Measurements from ENCODE around the gene ATP5F1C. TPM values are rescaled to one million over a fixed set of nuclear protein-coding genes. Genes with fewer than 3 reads are reported as not detected.
"Not testable (repeated sequence)": the region's sequence is repeated elsewhere in the genome, so short reads cannot be mapped to it uniquely, and the experiment has no call there.

ATP5F1C gene
- total RNA-seq, 2 experiments from 2014 or later = 273 to 278 TPM

GRCh38 chr10:7804216-7804615 is 16.2 kb downstream of the ATP5F1C start:
- no peak overlapping the region for H3K4me3 Mint-ChIP-seq
- H3K36me3 Mint-ChIP-seq (ENCODE audit: low read depth) = peaks cover 61% of the 10 kb centered on the region
- POLR2A ChIA-PET = interaction anchor here (1.1 kb wide), 1 partner anchor 14 kb away, joined by 3 read pairs; the partner anchor contains the start of gene TAF3
- H3K4me1 Mint-ChIP-seq = no peaks in the 10 kb centered on the region
- CTCF ChIA-PET = no interaction called here
- DNase-seq = no peak
- no peak overlapping the region for H3K27ac Mint-ChIP-seq
- H3K27me3 Mint-ChIP-seq = no peaks in the 10 kb centered on the region
- H3K9me3 Mint-ChIP-seq = no peaks in the 10 kb centered on the region

- no peaks in the 10 kb centered on the region for H3K4me1 Mint-ChIP-seq
- ChIA-PET CTCF (no interaction called here), POLR2A (interaction anchor here (1.1 kb wide), 1 partner anchor 13 kb away, joined by 3 read pairs; the partner anchor contains the start of gene TAF3)
- no peaks in the 10 kb centered on the region for H3K9me3 Mint-ChIP-seq
- DNase-seq = no peak
- peaks cover 59% of the 10 kb centered on the region for H3K36me3 Mint-ChIP-seq (ENCODE audit: low read depth)
- no peak overlapping the region for H3K4me3 Mint-ChIP-seq
- no peaks in the 10 kb centered on the region for H3K27me3 Mint-ChIP-seq
- no peak overlapping the region for H3K27ac Mint-ChIP-seq
Measured at GRCh38 chr10:7804741-7805140, 16.8 kb downstream of the ATP5F1C start.

GRCh38 chr10:7808686-7809267 is 20.8 kb downstream of the ATP5F1C start:
- Mint-ChIP-seq H3K4me3 (no peak overlapping the region), H3K27ac (no peak overlapping the region), H3K27me3 (no peaks in the 10 kb centered on the region), H3K9me3 (no peaks in the 10 kb centered on the region), H3K4me1 (no peaks in the 10 kb centered on the region), H3K36me3 (ENCODE audit: low read depth) (peaks cover 30% of the 10 kb centered on the region)
- DNase-seq = no peak
- ChIA-PET CTCF (interaction anchor here (2.1 kb wide), 1 partner anchor 9 kb away, joined by 8 read pairs; the partner anchor contains the start of gene TAF3), POLR2A (interaction anchor here (1.2 to 2.6 kb wide), 3 partner anchors 10 to 19 kb away, joined by 3 to 17 read pairs (median 3); partner anchors contain the start of gene TAF3)

GRCh38 chr10:7810443-7810842 is 22.5 kb downstream of the ATP5F1C start:
- Mint-ChIP-seq H3K36me3 (ENCODE audit: low read depth) (peaks cover 16% of the 10 kb centered on the region), H3K4me1 (no peaks in the 10 kb centered on the region), H3K27ac (no peak overlapping the region), H3K9me3 (no peaks in the 10 kb centered on the region), H3K27me3 (no peaks in the 10 kb centered on the region), H3K4me3 (no peak overlapping the region)
- ChIA-PET POLR2A (interaction anchor here (1.5 to 2.6 kb wide), 3 partner anchors 8 to 23 kb away, joined by 3 to 17 read pairs (median 9); partner anchors contain the start of genes ATP5F1C, KIN and TAF3), CTCF (no interaction called here)
- DNase-seq = no peak

GRCh38 chr10:7811000-7811399 is 23.0 kb downstream of the ATP5F1C start:
- no peaks in the 10 kb centered on the region for H3K4me1 Mint-ChIP-seq
- CTCF ChIA-PET = no interaction called here
- no peak overlapping the region for H3K4me3 Mint-ChIP-seq

GRCh38 chr10:7811743-7812142 is 23.8 kb downstream of the ATP5F1C start:
- POLR2A ChIA-PET = interaction anchor here (2.3 kb wide), 1 partner anchor 24 kb away, joined by 9 read pairs; the partner anchor contains the start of genes ATP5F1C and KIN
- CTCF ChIA-PET, H3K4me3 Mint-ChIP-seq, H3K4me1 Mint-ChIP-seq, H3K9me3 Mint-ChIP-seq, DNase-seq, H3K27me3 Mint-ChIP-seq, H3K27ac Mint-ChIP-seq: not testable (repeated sequence)
- peaks cover 14% of the 10 kb centered on the region for H3K36me3 Mint-ChIP-seq (ENCODE audit: low read depth)

More at GRCh38 chr10:7811000-7811399, 23.0 kb downstream of the ATP5F1C start:
- Mint-ChIP-seq H3K27ac (no peak overlapping the region), H3K27me3 (no peaks in the 10 kb centered on the region), H3K9me3 (no peaks in the 10 kb centered on the region), H3K36me3 (ENCODE audit: low read depth) (peaks cover 16% of the 10 kb centered on the region)
- no peak for DNase-seq
- POLR2A ChIA-PET = interaction anchor here (2.3 kb wide), 1 partner anchor 23 kb away, joined by 9 read pairs; the partner anchor contains the start of genes ATP5F1C and KIN

- no peak overlapping the region for H3K27ac Mint-ChIP-seq
- H3K9me3 Mint-ChIP-seq = no peaks in the 10 kb centered on the region
- peaks cover 3% of the 10 kb centered on the region for H3K27me3 Mint-ChIP-seq
- H3K4me3 Mint-ChIP-seq = no peak overlapping the region
- ChIA-PET CTCF (no interaction called here), POLR2A (no interaction called here)
- H3K4me1 Mint-ChIP-seq = peaks cover 12% of the 10 kb centered on the region
- DNase-seq = no peak
- H3K36me3 Mint-ChIP-seq (ENCODE audit: low read depth) = peaks cover 6% of the 10 kb centered on the region
Measured at GRCh38 chr10:7813481-7813880, 25.5 kb downstream of the ATP5F1C start.

- Mint-ChIP-seq H3K36me3 (ENCODE audit: low read depth) (peaks cover 4% of the 10 kb centered on the region), H3K4me1 (peaks cover 30% of the 10 kb centered on the region), H3K9me3 (no peaks in the 10 kb centered on the region), H3K27me3 (peaks cover 3% of the 10 kb centered on the region), H3K27ac (no peak overlapping the region), H3K4me3 (peak overlapping the region; percentile 97)
- ChIA-PET POLR2A (interaction anchor here (0.9 to 5.0 kb wide), 10 partner anchors 8 to 515 kb away, joined by 3 to 86 read pairs (median 4); partner anchors contain the start of genes ATP5F1C and KIN), CTCF (interaction anchor here (1.3 to 2.2 kb wide), 5 partner anchors 9 to 292 kb away, joined by 3 to 12 read pairs (median 5); partner anchors contain the start of genes ATP5F1C and KIN)
- DNase-seq = no peak
Measured at GRCh38 chr10:7817576-7817975, 29.6 kb downstream of the ATP5F1C start.

- ChIA-PET POLR2A (interaction anchor here (0.7 to 5.0 kb wide), 11 partner anchors 9 to 515 kb away, joined by 3 to 86 read pairs (median 4); partner anchors contain the start of genes ATP5F1C and KIN), CTCF (interaction anchor here (1.3 to 2.2 kb wide), 4 partner anchors 9 to 292 kb away, joined by 3 to 12 read pairs (median 6); partner anchors contain the start of genes ATP5F1C and KIN)
- Mint-ChIP-seq H3K27me3 (peaks cover 3% of the 10 kb centered on the region), H3K4me1 (peaks cover 30% of the 10 kb centered on the region), H3K36me3 (ENCODE audit: low read depth) (peaks cover 4% of the 10 kb centered on the region), H3K4me3 (peak overlapping the region; percentile 97), H3K9me3 (no peaks in the 10 kb centered on the region), H3K27ac (peak overlapping the region; percentile 82)
- DNase-seq = no peak
Measured at GRCh38 chr10:7817984-7818294, 30.0 kb downstream of the ATP5F1C start.

- POLR2A ChIA-PET = interaction anchor here (0.7 to 5.0 kb wide), 11 partner anchors 9 to 514 kb away, joined by 3 to 86 read pairs (median 4); partner anchors contain the start of genes ATP5F1C and KIN
- Mint-ChIP-seq H3K4me1 (peaks cover 30% of the 10 kb centered on the region), H3K9me3 (no peaks in the 10 kb centered on the region), H3K4me3 (peak within 1 kb of the TSS; percentile 97), H3K36me3 (ENCODE audit: low read depth) (peaks cover 4% of the 10 kb centered on the region), H3K27me3 (peaks cover 3% of the 10 kb centered on the region), H3K27ac (peak within 1 kb of the TSS; percentile 82)
- DNase-seq = peak; percentile 94
- CTCF ChIA-PET = interaction anchor here (1.0 to 2.2 kb wide), 7 partner anchors 10 to 293 kb away, joined by 3 to 12 read pairs (median 5); partner anchors contain the start of genes ATP5F1C and KIN
Measured at GRCh38 chr10:7818295-7819120, 30.5 kb downstream of the ATP5F1C start, which contains the start of gene TAF3. Gene TAF3, plus strand, starts transcription at chr10:7818505. Its CDS starts 205 bp downstream, at chr10:7818710.

- peaks cover 4% of the 10 kb centered on the region for H3K36me3 Mint-ChIP-seq (ENCODE audit: low read depth)
Measured at GRCh38 chr10:7819121-7819460, 31.1 kb downstream of the ATP5F1C start.

GRCh38 chr10:7824251-7824650 is 36.3 kb downstream of the ATP5F1C start:
- peaks cover 19% of the 10 kb centered on the region for H3K36me3 Mint-ChIP-seq (ENCODE audit: low read depth)
- H3K4me1 Mint-ChIP-seq = peaks cover 15% of the 10 kb centered on the region
- ChIA-PET CTCF (no interaction called here), POLR2A (interaction anchor here (1.0 kb wide), 1 partner anchor 36 kb away, joined by 3 read pairs; the partner anchor contains the start of genes ATP5F1C and KIN)
- no peak overlapping the region for H3K27ac Mint-ChIP-seq
- no peaks in the 10 kb centered on the region for H3K9me3 Mint-ChIP-seq
- H3K27me3 Mint-ChIP-seq = no peaks in the 10 kb centered on the region
- H3K4me3 Mint-ChIP-seq = no peak overlapping the region
- no peak for DNase-seq

More at GRCh38 chr10:7819121-7819460, 31.1 kb downstream of the ATP5F1C start:
- peak overlapping the region; percentile 82 for H3K27ac Mint-ChIP-seq
- peak; percentile 44 for DNase-seq
- H3K9me3 Mint-ChIP-seq = no peaks in the 10 kb centered on the region
- CTCF ChIA-PET = interaction anchor here (0.9 to 2.2 kb wide), 8 partner anchors 10 to 293 kb away, joined by 3 to 12 read pairs (median 4); partner anchors contain the start of genes ATP5F1C and KIN
- POLR2A ChIA-PET = interaction anchor here (1.8 to 5.0 kb wide), 4 partner anchors 10 to 513 kb away, joined by 5 to 86 read pairs (median 14); partner anchors contain the start of genes ATP5F1C and KIN
- peaks cover 30% of the 10 kb centered on the region for H3K4me1 Mint-ChIP-seq
- H3K4me3 Mint-ChIP-seq = peak overlapping the region; percentile 97
- H3K27me3 Mint-ChIP-seq = peaks cover 3% of the 10 kb centered on the region
